Esophagus squamous epithelium (tissue), 5 donors: Measurements from ENCODE around the gene NAA25. TPM values are rescaled to one million over a fixed set of nuclear protein-coding genes. Genes with fewer than 3 reads are reported as not detected.

Source experiments
- DNase-seq: peaks from one replicate; lab custom pipeline; 2025; lab: John Stamatoyannopoulos, UW
- H3K27ac ChIP-seq, 4 donors: fragments of 200-600 bp; sonication (generic); one replicate each; pipeline ENCODE4 v1.5.1; 2016 to 2019; ENCODE audit warnings: mild to moderate bottlenecking in 1 of 4
- H3K27me3 ChIP-seq, 4 donors: fragments of 200-600 bp; sonication (generic); 1 replicate in 3 of 4; 2 replicates in 1 of 4; pipeline versions ENCODE4 v1.5.1 to v1.6.0; 2017 to 2021; ENCODE audit warnings: antibody characterized with exemption in 1 of 4
- H3K36me3 ChIP-seq, 3 donors: fragments of 200-600 bp; sonication (generic); one replicate each; pipeline ENCODE4 v1.5.1; 2016 to 2019
- H3K4me1 ChIP-seq, 3 donors: fragments of 200-600 bp; sonication (generic); one replicate each; pipeline ENCODE4 v1.5.1; 2017 to 2019
- H3K4me3 ChIP-seq, 4 donors: fragments of 200-600 bp; sonication (generic); 1 replicate in 3 of 4; 2 replicates in 1 of 4; pipeline ENCODE4 v1.5.1; 2016 to 2019; ENCODE audit warnings: mild to moderate bottlenecking in 2 of 4, moderate library complexity in 1 of 4
- H3K9me3 ChIP-seq, 3 donors: fragments of 200-600 bp; sonication (generic); one replicate each; pipeline ENCODE4 v1.5.1; 2016 to 2019
- CTCF ChIP-seq, 6 experiments: fragments of 450-650 bp in 4 of 6; fragments of 200-600 bp in 2 of 6; sonication (generic) in 2 of 6; IDR thresholded peaks; one replicate each; pipeline ENCODE4 v1.5.1; 2016 to 2019; ENCODE audit warnings: antibody characterized with exemption in 6 of 6, mild to moderate bottlenecking in 4 of 6, moderate library complexity in 4 of 6
- POLR2A ChIP-seq, 4 donors: fragments of 450-650 bp; IDR thresholded peaks; one replicate each; pipeline ENCODE4 v1.6.1; 2017; ENCODE audit warnings: antibody characterized with exemption in 4 of 4, mild to moderate bottlenecking in 4 of 4, moderate library complexity in 3 of 4
- WGBS, 2 donors: methylation state at CpG; one replicate each; pipeline ENCODE4 v1.1.5; 2018; 5-methylcytosine and 5-hydroxymethylcytosine counted together
- intact Hi-C: fragments of 100-400 bp; cut with DNase I; formaldehyde crosslinking; loops from one replicate; pipeline ENCODE4 v1.15.0; 2022
- total RNA-seq, 4 donors: library from RNA; depleted of rRNA; stranded (reverse); fragments of >200 nt; gene quantifications; one replicate each; pipeline ENCODE4 v1.1.0, GENCODE V29; 2016
- donor health status: DM: yes; HTN: yes; CAD: no.

NAA25 gene
- total RNA-seq, 4 donors from 2014 or later, result 12.6 to 36.6 (median 26.4) TPM

- intact Hi-C loops, result no loop called here
- H3K4me1 ChIP-seq, result peaks cover 12 to 73% (median 23%) of the 10 kb centered on the region in 3 donors
- H3K36me3 ChIP-seq, result peaks cover 9 to 69% (median 31%) of the 10 kb centered on the region in 3 donors
- H3K27ac ChIP-seq, result peak overlapping the region in 3 of 4 donors; percentile 57 to 66 (median 58)
- no peak for TF ChIP-seq CTCF (IDR thresholded peaks at IDR 0.05)
- no peak for TF ChIP-seq POLR2A (IDR thresholded peaks at IDR 0.05)
- no peak for DNase-seq
- H3K9me3 ChIP-seq, result no peaks in the 10 kb centered on the region
- WGBS, 2 donors, result 40 to 75% methylated on average over 3 of the region's 3 CpGs
- no peaks in the 10 kb centered on the region for H3K27me3 ChIP-seq
- no peak overlapping the region for H3K4me3 ChIP-seq
Measured at GRCh38 chr12:112134731-112135130, 26.1 kb upstream of the NAA25 start.

GRCh38 chr12:112133418-112133817 lies 24.8 kb upstream of the NAA25 start:
- WGBS, 2 donors, result 87 to 97% methylated on average over 5 of the region's 5 CpGs
- Histone ChIP-seq H3K9me3 (no peaks in the 10 kb centered on the region), H3K4me1 (peaks cover 19 to 84% (median 36%) of the 10 kb centered on the region in 3 donors), H3K27ac (peak overlapping the region in 1 of 4 donors; percentile 12), H3K27me3 (no peaks in the 10 kb centered on the region), H3K36me3 (peaks cover 9 to 55% (median 25%) of the 10 kb centered on the region in 3 donors), H3K4me3 (no peak overlapping the region)
- no peak for DNase-seq
- TF ChIP-seq CTCF (IDR thresholded peaks at IDR 0.05) (no peak), POLR2A (IDR thresholded peaks at IDR 0.05) (no peak)
- intact Hi-C loops, result no loop called here

- DNase-seq, result no peak
- Histone ChIP-seq H3K27me3 (no peaks in the 10 kb centered on the region), H3K4me3 (no peak overlapping the region), H3K9me3 (no peaks in the 10 kb centered on the region), H3K4me1 (peaks cover 32 to 94% (median 53%) of the 10 kb centered on the region in 3 donors), H3K27ac (peak overlapping the region in 2 of 4 donors; percentile 65 to 78), H3K36me3 (peaks cover 9 to 38% (median 10%) of the 10 kb centered on the region in 3 donors)
- intact Hi-C loops, result no loop called here
- WGBS, 2 donors, result 54 to 68% methylated on average over 1 of the region's 1 CpG
- TF ChIP-seq CTCF (IDR thresholded peaks at IDR 0.05), result no peak
- TF ChIP-seq POLR2A (IDR thresholded peaks at IDR 0.05), result no peak
Measured at GRCh38 chr12:112131686-112132085, 23.1 kb upstream of the NAA25 start.

GRCh38 chr12:112130441-112130998 lies 21.9 kb upstream of the NAA25 start:
- WGBS, 2 donors, result 7 to 8% methylated on average over 2 of the region's 2 CpGs
- intact Hi-C loops, result no loop called here
- H3K4me3 ChIP-seq, result peak overlapping the region in 2 of 4 donors; percentile 4 to 49
- H3K36me3 ChIP-seq, result peaks cover 5 to 26% (median 9%) of the 10 kb centered on the region in 3 donors
- peaks cover 39 to 96% (median 58%) of the 10 kb centered on the region in 3 donors for H3K4me1 ChIP-seq
- no peak for DNase-seq
- no peaks in the 10 kb centered on the region for H3K27me3 ChIP-seq
- no peaks in the 10 kb centered on the region for H3K9me3 ChIP-seq
- peak overlapping the region; percentile 48 to 78 (median 70) for H3K27ac ChIP-seq
- TF ChIP-seq POLR2A (IDR thresholded peaks at IDR 0.05) (no peak), CTCF (IDR thresholded peaks at IDR 0.05) (no peak)

- TF ChIP-seq CTCF (IDR thresholded peaks at IDR 0.05) (no peak), POLR2A (IDR thresholded peaks at IDR 0.05) (no peak)
- intact Hi-C loops, result no loop called here
- no peak for DNase-seq
- Histone ChIP-seq H3K27me3 (no peaks in the 10 kb centered on the region), H3K36me3 (peaks cover 0 to 4% (median 0%) of the 10 kb centered on the region in 3 donors), H3K4me1 (peaks cover 48 to 92% (median 78%) of the 10 kb centered on the region in 3 donors), H3K9me3 (no peaks in the 10 kb centered on the region), H3K27ac (peak overlapping the region in 3 of 4 donors; percentile 88 to 100 (median 92)), H3K4me3 (peak overlapping the region; percentile 68 to 99 (median 79))
- 49 to 53% methylated on average over 7 of the region's 7 CpGs for WGBS, 2 donors
Measured at GRCh38 chr12:112126911-112127310, 18.3 kb upstream of the NAA25 start.
